ENCODE data around the gene ENTREP3.

- TF ChIP-seq CTCF (IDR thresholded peaks at IDR 0.05; ENCODE audit: low read depth, low read length, poor library complexity, severe bottlenecking) (no peak), EZH2phosphoT487 (IDR thresholded peaks at IDR 0.05; ENCODE audit: borderline replicate concordance, low read length) (no peak)
These were observed 30.4 kb upstream of the ENTREP3 start for GRCh38 chr1:155285631-155286044.

Data from DOHH2 (cell line).